SH-SY5Y (cell line): ENCODE results near the gene C2CD4C.

Experiments
- GATA2 ChIP-seq: IDR thresholded peaks from 2 replicates; pipeline ENCODE4 v1.6.1; 2011; ENCODE audit warnings: mild to moderate bottlenecking, low read depth, low read length
- GATA3 ChIP-seq: IDR thresholded peaks from 2 replicates; pipeline ENCODE4 v1.6.1; 2011; ENCODE audit warnings: low read depth, mild to moderate bottlenecking, low read length, moderate library complexity

The C2CD4C gene

GRCh38 chr19:399370-399769 is 9.6 kb downstream of the C2CD4C start:
- TF ChIP-seq GATA2 (no peak), GATA3 (no peak)

GRCh38 chr19:398719-399118 is 10.2 kb downstream of the C2CD4C start:
- TF ChIP-seq GATA3 (no peak), GATA2 (no peak)

- TF ChIP-seq GATA3 (no peak), GATA2 (no peak)
These were observed 10.8 kb downstream of the C2CD4C start for GRCh38 chr19:397941-398706.

GRCh38 chr19:397321-397720 is 11.6 kb downstream of the C2CD4C start:
- TF ChIP-seq GATA2 = no peak
- TF ChIP-seq GATA3 = no peak

GRCh38 chr19:395467-395866 is 13.5 kb downstream of the C2CD4C start:
- no peak for TF ChIP-seq GATA2
- TF ChIP-seq GATA3 = no peak

- no peak for TF ChIP-seq GATA2
- TF ChIP-seq GATA3 = no peak
These were observed 16.5 kb downstream of the C2CD4C start for GRCh38 chr19:392375-392970.

GRCh38 chr19:391726-392374 is 17.1 kb downstream of the C2CD4C start:
- no peak for TF ChIP-seq GATA3
- no peak for TF ChIP-seq GATA2

GRCh38 chr19:391207-391557 is 17.8 kb downstream of the C2CD4C start:
- TF ChIP-seq GATA2 (no peak), GATA3 (no peak)

- TF ChIP-seq GATA3 (no peak), GATA2 (peak; percentile 60)
These were observed 18.4 kb downstream of the C2CD4C start for GRCh38 chr19:390386-391206.

- no peak for TF ChIP-seq GATA2
- no peak for TF ChIP-seq GATA3
These were observed 19.0 kb downstream of the C2CD4C start for GRCh38 chr19:389935-390289.

- TF ChIP-seq GATA3 (no peak), GATA2 (no peak)
These were observed 19.6 kb downstream of the C2CD4C start for GRCh38 chr19:389255-389934.

GRCh38 chr19:388691-389090 is 20.3 kb downstream of the C2CD4C start:
- TF ChIP-seq GATA2 (no peak), GATA3 (no peak)

GRCh38 chr19:387777-388176 is 21.2 kb downstream of the C2CD4C start:
- TF ChIP-seq GATA2 (no peak), GATA3 (no peak)

GRCh38 chr19:384799-385169 is 24.2 kb downstream of the C2CD4C start:
- TF ChIP-seq GATA2 = no peak
- TF ChIP-seq GATA3 = no peak
